SH-SY5Y (cell line): Measurements from ENCODE around the gene ZBTB17.

Experiments used
- GATA2 ChIP-seq: IDR thresholded peaks from 2 replicates; pipeline ENCODE4 v1.6.1; 2011; ENCODE audit warnings: mild to moderate bottlenecking, low read depth, low read length
- GATA3 ChIP-seq: IDR thresholded peaks from 2 replicates; pipeline ENCODE4 v1.6.1; 2011; ENCODE audit warnings: low read depth, mild to moderate bottlenecking, low read length, moderate library complexity

DNA sequence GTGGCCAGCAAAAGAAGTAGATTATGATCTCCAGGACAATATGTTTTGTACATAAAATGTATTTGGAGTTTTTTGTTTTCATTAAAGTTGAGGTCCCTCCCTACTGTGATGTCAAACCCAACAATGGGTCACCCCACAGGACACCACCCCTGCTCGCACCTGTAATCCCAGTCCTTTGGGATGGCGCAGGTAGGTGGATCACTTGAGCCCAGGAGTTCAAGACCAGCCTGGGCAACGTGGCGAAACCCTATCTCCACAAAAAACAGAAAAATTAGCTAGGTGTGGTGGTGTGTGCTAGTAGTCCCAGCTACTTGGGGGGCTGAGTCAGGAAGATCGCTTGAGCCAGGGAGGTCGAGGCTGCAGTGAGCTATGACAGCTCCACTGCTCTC is 9.0 kb downstream of the ZBTB17 start:
- TF ChIP-seq GATA2 (no peak), GATA3 (no peak)
